ENCODE results near the gene CRYBA4. TPM values are rescaled to one million over a fixed set of nuclear protein-coding genes. Genes with fewer than 3 reads are reported as not detected.

CRYBA4 gene
- total and polyA plus RNA-seq, 2 experiments from 2014 or later, result 1.5 TPM; not detected in 1

- no peaks in the 10 kb centered on the region for H3K79me2 ChIP-seq (replicated peaks; ENCODE audit: insufficient read depth)
- Mint-ChIP-seq H3K27me3 (ENCODE audit: insufficient read depth, low read depth, poor library complexity) (peaks cover 4% of the 10 kb centered on the region), H3K36me3 (ENCODE audit: low read depth) (no peaks in the 10 kb centered on the region), H3K9me3 (no peaks in the 10 kb centered on the region), H3K4me3 (no peak overlapping the region), H3K4me1 (peaks cover under 1% of the 10 kb centered on the region; the same call in 2 of the 3 replicates), H3K27ac (no peak overlapping the region)
- no peaks in the 10 kb centered on the region for H3F3A ChIP-seq (replicated peaks; ENCODE audit: low read depth)
- TF ChIP-seq STAT1 (IDR thresholded peaks at IDR 0.05; ENCODE audit: unreplicated experiment), result no peak
- no peak for TF ChIP-seq NANOG (IDR thresholded peaks at IDR 0.05; ENCODE audit: borderline replicate concordance)
- no peak for TF ChIP-seq POLR2AphosphoS5 (IDR thresholded peaks at IDR 0.05; ENCODE audit: low read depth)
- TF ChIP-seq REST (IDR thresholded peaks at IDR 0.05; ENCODE audit: unreplicated experiment), result no peak
- no peak for TF ChIP-seq ZNF331 (CRISPR knock-in tag; IDR thresholded peaks at IDR 0.05; ENCODE audit: low read depth)
- no peak for TF ChIP-seq EZH2phosphoT487 (IDR thresholded peaks at IDR 0.05; ENCODE audit: unreplicated experiment)
- TF ChIP-seq CTCF (conservative IDR thresholded peaks at IDR 0.05; ENCODE audit: low read depth in 2 of 2), result no peak
- no peak for TF ChIP-seq ZNF114 (CRISPR knock-in tag; IDR thresholded peaks at IDR 0.05)
- ATAC-seq, result no peak
- no peak for DNase-seq (ENCODE audit: low spot score)
- no peaks in the 10 kb centered on the region for H4K20me1 ChIP-seq (replicated peaks; ENCODE audit: insufficient read depth)
- H3K4me1 ChIP-seq (ENCODE audit: insufficient read depth), result peaks cover 4% of the 10 kb centered on the region
- no peak overlapping the region for H3K4me2 ChIP-seq
- H3K36me3 ChIP-seq (ENCODE audit: insufficient read depth), result no peaks in the 10 kb centered on the region
- H3K9me2 ChIP-seq (ENCODE audit: insufficient read depth), result peaks cover 2% of the 10 kb centered on the region; the same call in 1 of the 2 replicates
- H3K4me3 ChIP-seq, result no peak overlapping the region
- no peaks in the 10 kb centered on the region for H3K27me3 ChIP-seq (ENCODE audit: insufficient read depth)
- no peak overlapping the region for H2AFZ ChIP-seq
- H3K27ac ChIP-seq (ENCODE audit: low read depth), result no peak overlapping the region
Observed at GRCh38 chr22:26597480-26597879, 24.3 kb upstream of the CRYBA4 start.

- Histone ChIP-seq H3K4me3 (no peak overlapping the region), H3K27ac (ENCODE audit: low read depth) (no peak overlapping the region), H3K36me3 (ENCODE audit: insufficient read depth) (no peaks in the 10 kb centered on the region), H3K27me3 (ENCODE audit: insufficient read depth) (no peaks in the 10 kb centered on the region), H3K9me2 (ENCODE audit: insufficient read depth) (peaks cover 2% of the 10 kb centered on the region; the same call in 1 of the 2 replicates), H3K4me1 (ENCODE audit: insufficient read depth) (no peaks in the 10 kb centered on the region), H3K79me2 (replicated peaks; ENCODE audit: insufficient read depth) (no peaks in the 10 kb centered on the region), H3F3A (replicated peaks; ENCODE audit: low read depth) (no peaks in the 10 kb centered on the region), H3K4me2 (no peak overlapping the region), H2AFZ (no peak overlapping the region), H4K20me1 (replicated peaks; ENCODE audit: insufficient read depth) (no peaks in the 10 kb centered on the region)
- DNase-seq (ENCODE audit: low spot score) (no peak), ATAC-seq (no peak)
- Mint-ChIP-seq H3K36me3 (ENCODE audit: low read depth) (no peaks in the 10 kb centered on the region), H3K27me3 (ENCODE audit: insufficient read depth, low read depth, poor library complexity) (peaks cover 5% of the 10 kb centered on the region), H3K9me3 (no peaks in the 10 kb centered on the region), H3K4me1 (no peaks in the 10 kb centered on the region), H3K4me3 (no peak overlapping the region), H3K27ac (no peak overlapping the region)
- TF ChIP-seq STAT1 (IDR thresholded peaks at IDR 0.05; ENCODE audit: unreplicated experiment) (no peak), EZH2phosphoT487 (IDR thresholded peaks at IDR 0.05; ENCODE audit: unreplicated experiment) (no peak), CTCF (conservative IDR thresholded peaks at IDR 0.05; ENCODE audit: low read depth in 2 of 2) (no peak), ZNF331 (CRISPR knock-in tag; IDR thresholded peaks at IDR 0.05; ENCODE audit: low read depth) (no peak), REST (IDR thresholded peaks at IDR 0.05; ENCODE audit: unreplicated experiment) (no peak), NANOG (IDR thresholded peaks at IDR 0.05; ENCODE audit: borderline replicate concordance) (no peak), POLR2AphosphoS5 (IDR thresholded peaks at IDR 0.05; ENCODE audit: low read depth) (no peak), CREB1 (CRISPR knock-in tag; IDR thresholded peaks at IDR 0.05; ENCODE audit: low read depth) (no peak), EZH2 (IDR thresholded peaks at IDR 0.05; ENCODE audit: low read depth, unreplicated experiment) (no peak), ZNF114 (CRISPR knock-in tag; IDR thresholded peaks at IDR 0.05) (no peak)
- TF ChIP-seq, protein P1, sequence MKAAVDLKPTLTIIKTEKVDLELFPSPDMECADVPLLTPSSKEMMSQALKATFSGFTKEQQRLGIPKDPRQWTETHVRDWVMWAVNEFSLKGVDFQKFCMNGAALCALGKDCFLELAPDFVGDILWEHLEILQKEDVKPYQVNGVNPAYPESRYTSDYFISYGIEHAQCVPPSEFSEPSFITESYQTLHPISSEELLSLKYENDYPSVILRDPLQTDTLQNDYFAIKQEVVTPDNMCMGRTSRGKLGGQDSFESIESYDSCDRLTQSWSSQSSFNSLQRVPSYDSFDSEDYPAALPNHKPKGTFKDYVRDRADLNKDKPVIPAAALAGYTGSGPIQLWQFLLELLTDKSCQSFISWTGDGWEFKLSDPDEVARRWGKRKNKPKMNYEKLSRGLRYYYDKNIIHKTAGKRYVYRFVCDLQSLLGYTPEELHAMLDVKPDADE (IDR thresholded peaks at IDR 0.05), result no peak
Observed at GRCh38 chr22:26599505-26599904, 22.3 kb upstream of the CRYBA4 start.

Measured in GM23338 (cell line).